ENCODE data around the gene PRR35.

Gene PRR35

DNA sequence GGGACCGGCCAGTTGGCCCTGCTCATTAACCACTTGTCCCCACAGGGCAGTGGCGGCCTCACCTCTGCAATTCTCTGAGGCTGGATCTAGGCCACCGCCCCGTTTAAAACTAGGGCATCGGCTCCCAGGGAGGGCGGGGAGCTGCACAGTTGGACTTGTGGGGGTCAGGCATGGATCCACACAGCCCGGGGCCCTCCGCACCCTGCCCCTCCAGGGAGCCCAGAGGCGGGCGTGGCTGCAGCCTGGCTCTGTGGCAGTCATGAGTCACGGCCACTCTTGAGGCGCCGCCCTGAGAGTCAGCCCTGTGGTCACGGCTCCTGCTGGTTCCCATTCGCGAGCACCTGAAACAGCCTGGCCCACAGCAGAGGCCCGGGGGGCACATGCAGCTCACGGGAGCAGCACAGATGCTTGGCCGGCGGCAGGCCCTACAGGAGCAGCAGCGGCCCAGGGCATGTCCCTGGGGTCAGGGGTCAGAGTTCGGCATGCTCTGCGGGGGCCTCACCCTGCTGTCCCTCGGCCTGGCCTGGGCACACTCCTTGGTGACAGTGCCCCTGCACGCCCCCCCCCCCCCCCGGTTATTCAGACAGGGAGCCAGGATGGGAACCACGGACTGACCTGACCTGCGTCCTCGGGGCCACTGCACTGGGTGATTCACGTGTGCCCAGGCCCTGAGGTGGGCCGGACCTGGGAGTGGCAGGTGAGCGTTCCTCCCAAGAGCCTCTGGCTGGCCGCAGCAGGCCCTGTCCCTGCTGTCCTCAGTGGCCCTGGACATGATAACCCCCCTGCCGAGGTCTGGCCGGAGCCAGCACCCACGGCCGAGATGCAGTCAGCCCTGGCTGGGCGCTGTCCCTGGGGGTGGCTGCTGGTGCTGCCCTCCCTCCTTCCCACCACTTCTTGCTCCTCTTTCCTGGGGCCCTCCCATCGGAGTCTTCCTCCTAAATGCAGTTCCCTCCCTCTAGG is 24.5 kb upstream of the PRR35 start:
- Mint-ChIP-seq H3K27ac (no peak overlapping the region), H3K27me3 (no peaks in the 10 kb centered on the region), H3K4me1 (ENCODE audit: low read depth) (peaks cover 1% of the 10 kb centered on the region), H3K36me3 (ENCODE audit: low read depth) (peaks cover 4% of the 10 kb centered on the region), H3K4me3 (no peak overlapping the region), H3K9me3 (no peaks in the 10 kb centered on the region)

DNA sequence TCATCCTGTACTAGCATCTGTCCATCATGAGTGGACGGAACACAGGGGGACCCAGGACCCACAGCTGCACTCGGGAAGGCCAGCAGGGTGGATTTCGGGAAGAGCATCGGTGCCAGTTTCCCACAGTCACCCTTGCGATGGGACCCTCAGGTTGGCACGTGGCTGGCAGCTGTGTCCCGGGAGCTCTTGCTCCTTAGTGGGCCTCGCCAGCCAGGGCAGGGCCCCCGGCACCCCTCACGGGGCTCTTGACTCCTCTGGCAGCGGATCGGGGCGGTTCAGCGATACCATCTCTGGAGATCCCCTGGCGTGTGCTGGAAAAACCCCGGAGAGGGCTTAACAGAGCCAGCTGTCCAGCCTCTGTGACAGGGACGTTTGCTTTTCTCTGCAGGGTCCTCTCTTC is 23.4 kb upstream of the PRR35 start:
- H3K36me3 Mint-ChIP-seq (ENCODE audit: low read depth), result peaks cover 4% of the 10 kb centered on the region
- no peaks in the 10 kb centered on the region for H3K27me3 Mint-ChIP-seq
- no peaks in the 10 kb centered on the region for H3K9me3 Mint-ChIP-seq
- no peak overlapping the region for H3K27ac Mint-ChIP-seq
- no peaks in the 10 kb centered on the region for H3K4me1 Mint-ChIP-seq (ENCODE audit: low read depth)
- H3K4me3 Mint-ChIP-seq, result no peak overlapping the region

DNA sequence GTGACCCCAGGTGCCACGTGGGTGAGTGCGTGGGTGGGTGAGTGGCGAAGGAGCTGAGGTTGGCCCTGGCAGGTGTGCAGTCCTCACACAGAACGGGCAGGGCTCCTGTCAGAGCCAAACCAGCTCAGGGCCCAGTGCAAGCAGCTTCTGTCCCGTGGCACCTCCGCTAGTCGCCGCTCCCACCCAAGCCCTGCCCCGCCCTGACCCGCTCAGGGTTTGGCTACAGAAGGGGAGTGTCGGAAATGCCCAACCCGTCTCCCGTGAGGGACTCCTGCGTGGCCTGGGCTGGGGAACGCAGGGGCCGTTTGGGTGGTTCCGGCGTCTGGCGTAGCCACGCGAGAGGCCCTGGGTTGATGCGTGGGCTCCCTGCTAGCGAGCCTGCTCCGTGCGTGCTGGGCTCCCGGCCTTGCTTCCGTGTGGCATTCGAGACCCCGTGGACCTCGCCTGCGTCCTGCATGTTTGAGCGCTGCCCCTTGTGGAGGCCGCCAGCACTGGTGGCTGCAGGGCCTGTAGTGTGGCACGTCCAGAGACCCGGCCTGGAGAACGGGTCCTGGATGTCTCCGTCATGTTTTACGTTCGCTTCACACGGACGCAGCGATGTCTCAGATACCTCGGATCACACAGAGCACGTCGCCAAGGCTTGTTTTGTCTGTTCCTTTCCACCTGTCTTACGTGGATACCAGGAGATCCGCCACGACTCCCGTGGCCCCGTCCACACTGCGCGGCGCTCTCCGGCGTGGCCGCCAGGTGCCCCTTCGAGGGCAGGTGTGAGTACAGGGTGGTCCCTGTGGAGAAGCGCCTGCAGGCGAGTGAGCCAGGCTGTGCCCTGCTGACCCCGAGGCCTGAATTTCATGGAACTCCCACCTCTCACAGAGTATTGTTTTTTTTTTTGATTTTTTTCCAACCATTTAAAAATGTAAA is 22.5 kb upstream of the PRR35 start:
- no peaks in the 10 kb centered on the region for H3K4me1 Mint-ChIP-seq (ENCODE audit: low read depth)
- H3K27ac Mint-ChIP-seq, result no peak overlapping the region
- H3K27me3 Mint-ChIP-seq, result no peaks in the 10 kb centered on the region
- no peak overlapping the region for H3K4me3 Mint-ChIP-seq
- H3K9me3 Mint-ChIP-seq, result no peaks in the 10 kb centered on the region
- peaks cover 4% of the 10 kb centered on the region for H3K36me3 Mint-ChIP-seq (ENCODE audit: low read depth)

DNA sequence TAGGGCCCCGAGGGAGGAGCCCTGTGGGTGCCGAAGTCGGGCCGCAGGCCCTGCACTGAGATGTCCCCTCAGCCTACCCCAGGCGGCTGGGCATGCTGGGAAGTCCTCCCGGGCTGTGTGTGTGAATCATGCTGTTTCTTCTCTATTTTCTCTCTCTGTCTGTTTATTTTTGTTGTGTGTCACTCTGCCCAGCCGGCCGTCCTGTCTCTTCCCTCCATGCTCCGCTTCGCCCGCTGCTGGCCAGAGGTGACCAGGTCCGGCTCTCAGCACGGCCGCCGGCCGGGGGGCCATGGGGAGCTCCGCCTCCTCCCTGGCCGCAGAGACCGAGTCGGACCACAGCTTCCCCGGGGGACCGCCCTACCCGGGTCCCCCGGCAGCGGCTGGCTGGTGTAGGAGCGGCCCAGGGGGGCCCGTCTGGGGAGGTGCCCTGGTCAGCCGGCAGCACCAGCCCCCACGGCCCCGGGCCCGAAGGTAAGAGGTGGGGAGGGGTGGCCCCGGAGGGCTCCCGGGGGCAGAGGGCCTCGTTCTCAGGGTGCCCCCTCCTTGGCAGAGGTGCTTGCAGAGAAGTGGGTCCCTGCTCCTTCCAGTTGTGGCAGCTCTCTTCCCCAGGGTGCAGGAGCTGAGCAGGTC is 20.2 kb upstream of the PRR35 start:
- no peaks in the 10 kb centered on the region for H3K4me1 Mint-ChIP-seq (ENCODE audit: low read depth)
- no peaks in the 10 kb centered on the region for H3K27me3 Mint-ChIP-seq
- H3K27ac Mint-ChIP-seq, result no peak overlapping the region
- H3K4me3 Mint-ChIP-seq, result no peak overlapping the region
- H3K36me3 Mint-ChIP-seq (ENCODE audit: low read depth), result peaks cover 4% of the 10 kb centered on the region
- H3K9me3 Mint-ChIP-seq, result no peaks in the 10 kb centered on the region

DNA sequence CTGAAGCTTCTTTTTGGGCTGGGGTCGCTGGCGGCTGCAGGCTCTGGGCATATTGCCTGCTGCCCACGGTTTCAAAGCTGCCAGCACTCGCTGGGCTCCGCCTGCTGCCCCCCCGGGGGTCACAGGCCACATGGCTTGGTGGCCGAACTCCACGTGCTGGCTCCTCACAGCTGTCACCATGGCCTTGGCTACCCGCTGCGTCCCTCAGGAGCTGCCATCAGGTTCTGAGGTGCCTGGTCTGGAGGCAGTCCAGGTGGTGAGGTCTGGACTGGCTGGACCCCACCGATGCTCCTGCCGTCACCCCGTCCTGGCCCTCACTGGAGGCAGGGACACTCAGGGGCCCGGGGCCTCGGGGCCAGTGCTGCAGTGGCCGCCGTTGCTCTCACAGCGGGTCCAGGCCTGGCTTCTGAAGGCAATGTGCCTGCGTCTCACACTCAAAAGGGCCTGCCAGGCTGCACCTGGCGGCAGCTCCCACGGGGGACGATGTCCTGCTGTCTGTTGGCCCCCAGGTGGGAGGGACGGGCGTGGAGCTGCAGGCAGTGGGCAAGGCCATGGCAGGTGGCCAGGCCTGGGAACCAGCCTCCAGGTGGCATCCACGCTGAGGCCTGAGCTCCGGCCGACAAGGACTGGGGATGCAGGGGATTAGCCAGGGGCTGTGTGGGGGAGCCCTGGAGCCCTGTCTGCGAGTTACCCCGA is 19.4 kb upstream of the PRR35 start:
- Mint-ChIP-seq H3K4me3 (no peak overlapping the region), H3K9me3 (no peaks in the 10 kb centered on the region), H3K27ac (no peak overlapping the region), H3K4me1 (ENCODE audit: low read depth) (no peaks in the 10 kb centered on the region), H3K27me3 (no peaks in the 10 kb centered on the region), H3K36me3 (ENCODE audit: low read depth) (peaks cover 4% of the 10 kb centered on the region)

DNA sequence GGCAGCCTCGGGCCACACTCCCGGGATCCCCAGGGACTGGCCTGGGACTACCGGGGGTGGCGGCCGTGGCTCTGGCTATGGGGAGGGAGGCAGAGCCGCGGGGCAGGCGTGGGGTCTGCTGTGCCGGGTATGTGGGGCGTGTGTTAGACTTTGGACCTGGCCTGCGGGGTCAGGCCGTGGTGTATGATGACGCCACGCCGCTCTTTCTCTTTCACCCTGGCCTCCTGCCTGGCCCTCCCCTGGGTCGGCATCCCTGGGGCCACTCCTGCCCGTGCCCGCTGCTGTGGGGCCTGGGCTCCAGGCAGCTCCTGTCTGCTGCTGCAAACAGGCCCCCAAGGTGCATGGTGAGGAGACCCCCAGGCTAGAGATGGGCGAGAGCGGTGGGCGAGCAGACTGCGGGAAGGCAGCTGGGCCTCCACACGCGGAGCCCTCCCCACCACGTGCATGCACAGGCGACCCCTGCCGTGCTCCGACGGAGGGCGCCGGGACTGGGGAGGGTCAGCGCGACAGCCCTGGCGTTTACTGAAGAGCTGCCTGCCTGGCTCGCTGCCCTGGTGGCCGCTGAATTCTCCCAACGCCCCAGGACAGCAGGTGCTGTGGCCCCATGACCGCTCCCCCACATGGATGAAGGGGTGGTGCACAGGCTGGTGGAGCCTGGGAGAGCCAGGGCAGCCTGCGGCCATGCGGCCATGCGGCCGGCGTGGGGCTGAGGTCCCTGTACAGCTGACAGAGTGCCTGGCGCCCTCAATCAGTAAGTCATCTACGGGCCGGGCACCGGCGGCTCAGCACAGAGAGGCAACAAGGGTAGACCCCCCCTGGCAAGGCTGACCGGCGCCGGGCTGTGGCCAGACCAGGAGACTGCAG is 16.7 kb upstream of the PRR35 start:
- Mint-ChIP-seq H3K27me3 (no peaks in the 10 kb centered on the region), H3K9me3 (no peaks in the 10 kb centered on the region), H3K36me3 (ENCODE audit: low read depth) (peaks cover 4% of the 10 kb centered on the region), H3K4me1 (ENCODE audit: low read depth) (no peaks in the 10 kb centered on the region), H3K4me3 (no peak overlapping the region), H3K27ac (no peak overlapping the region)

DNA sequence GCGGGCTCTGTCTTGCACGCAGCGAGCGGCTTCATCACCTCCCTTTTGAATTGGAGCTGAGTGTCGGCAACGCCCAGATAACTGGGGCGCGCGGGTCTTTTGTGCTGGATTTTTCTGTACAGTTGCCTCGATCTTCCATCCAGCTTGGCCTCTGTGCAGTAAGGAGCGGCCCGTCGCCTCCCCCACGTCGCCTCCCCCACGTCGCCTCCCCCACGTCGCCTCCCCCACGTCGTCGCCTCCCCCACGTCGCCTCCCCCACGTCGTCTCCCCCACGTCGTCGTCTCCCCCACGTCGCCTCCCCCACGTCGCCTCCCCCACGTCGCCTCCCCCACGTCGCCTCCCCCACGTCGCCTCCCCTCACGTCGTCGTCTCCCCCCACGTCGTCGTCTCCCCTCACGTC is 15.7 kb upstream of the PRR35 start:
- Mint-ChIP-seq H3K27me3 (no peaks in the 10 kb centered on the region), H3K27ac (no peak overlapping the region)

DNA sequence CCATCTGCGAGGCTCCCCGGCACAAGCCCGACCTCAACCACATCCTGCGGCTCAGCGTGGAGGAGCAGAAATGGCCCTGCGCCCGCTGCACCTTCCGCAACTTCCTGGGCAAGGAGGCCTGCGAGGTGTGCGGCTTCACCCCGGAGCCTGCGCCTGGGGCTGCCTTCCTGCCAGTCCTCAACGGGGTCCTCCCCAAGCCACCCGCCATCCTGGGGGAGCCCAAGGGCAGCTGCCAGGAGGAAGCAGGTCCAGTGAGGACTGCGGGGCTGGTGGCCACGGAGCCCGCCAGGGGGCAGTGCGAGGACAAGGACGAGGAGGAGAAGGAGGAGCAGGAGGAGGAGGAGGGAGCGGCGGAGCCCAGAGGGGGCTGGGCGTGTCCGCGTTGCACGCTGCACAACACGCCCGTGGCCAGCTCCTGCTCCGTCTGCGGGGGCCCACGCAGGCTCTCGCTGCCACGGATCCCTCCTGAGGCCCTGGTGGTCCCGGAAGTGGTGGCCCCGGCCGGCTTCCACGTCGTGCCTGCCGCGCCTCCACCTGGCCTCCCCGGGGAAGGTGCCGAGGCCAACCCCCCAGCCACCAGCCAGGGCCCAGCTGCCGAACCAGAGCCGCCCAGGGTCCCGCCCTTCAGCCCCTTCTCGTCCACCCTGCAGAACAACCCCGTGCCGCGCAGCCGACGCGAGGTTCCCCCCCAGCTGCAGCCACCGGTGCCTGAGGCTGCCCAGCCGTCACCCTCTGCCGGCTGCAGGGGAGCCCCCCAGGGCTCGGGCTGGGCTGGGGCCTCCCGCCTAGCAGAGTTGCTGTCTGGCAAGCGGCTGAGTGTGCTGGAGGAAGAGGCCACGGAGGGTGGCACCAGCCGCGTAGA is 13.1 kb upstream of the PRR35 start:
- no peaks in the 10 kb centered on the region for H3K27me3 Mint-ChIP-seq
- no peak overlapping the region for H3K4me3 Mint-ChIP-seq
- no peak overlapping the region for H3K27ac Mint-ChIP-seq
- H3K9me3 Mint-ChIP-seq, result no peaks in the 10 kb centered on the region
- H3K4me1 Mint-ChIP-seq (ENCODE audit: low read depth), result no peaks in the 10 kb centered on the region
- no peaks in the 10 kb centered on the region for H3K36me3 Mint-ChIP-seq (ENCODE audit: low read depth)

More for the DNA sequence above, 15.7 kb upstream of the PRR35 start:
- Mint-ChIP-seq H3K4me3 (no peak overlapping the region), H3K36me3 (ENCODE audit: low read depth) (no peaks in the 10 kb centered on the region), H3K9me3 (no peaks in the 10 kb centered on the region), H3K4me1 (ENCODE audit: low read depth) (no peaks in the 10 kb centered on the region)

DNA sequence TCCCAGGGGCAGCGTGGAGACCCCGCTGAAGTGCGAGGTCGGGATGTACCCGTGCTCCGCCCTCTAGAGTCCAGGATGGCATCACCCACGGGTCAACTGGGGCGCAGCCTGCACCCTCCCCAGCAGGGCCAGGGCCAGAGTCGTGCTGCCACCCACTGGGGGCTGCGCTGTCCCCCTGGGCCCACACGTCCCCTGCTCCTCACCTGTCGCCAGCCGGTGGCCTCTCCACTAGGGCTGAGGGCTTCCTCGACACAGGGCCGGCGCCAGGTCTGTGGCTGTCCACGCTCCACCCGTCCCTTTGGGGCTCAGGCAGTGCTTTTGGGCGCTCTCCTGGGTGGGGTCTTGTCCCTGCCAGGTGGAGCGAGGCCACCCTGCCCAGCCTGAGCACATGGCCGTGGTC is 11.6 kb upstream of the PRR35 start:
- H3K27me3 Mint-ChIP-seq, result no peaks in the 10 kb centered on the region
- no peak overlapping the region for H3K4me3 Mint-ChIP-seq
- H3K9me3 Mint-ChIP-seq, result no peaks in the 10 kb centered on the region
- no peaks in the 10 kb centered on the region for H3K36me3 Mint-ChIP-seq (ENCODE audit: low read depth)
- no peak overlapping the region for H3K27ac Mint-ChIP-seq
- H3K4me1 Mint-ChIP-seq (ENCODE audit: low read depth), result no peaks in the 10 kb centered on the region

DNA sequence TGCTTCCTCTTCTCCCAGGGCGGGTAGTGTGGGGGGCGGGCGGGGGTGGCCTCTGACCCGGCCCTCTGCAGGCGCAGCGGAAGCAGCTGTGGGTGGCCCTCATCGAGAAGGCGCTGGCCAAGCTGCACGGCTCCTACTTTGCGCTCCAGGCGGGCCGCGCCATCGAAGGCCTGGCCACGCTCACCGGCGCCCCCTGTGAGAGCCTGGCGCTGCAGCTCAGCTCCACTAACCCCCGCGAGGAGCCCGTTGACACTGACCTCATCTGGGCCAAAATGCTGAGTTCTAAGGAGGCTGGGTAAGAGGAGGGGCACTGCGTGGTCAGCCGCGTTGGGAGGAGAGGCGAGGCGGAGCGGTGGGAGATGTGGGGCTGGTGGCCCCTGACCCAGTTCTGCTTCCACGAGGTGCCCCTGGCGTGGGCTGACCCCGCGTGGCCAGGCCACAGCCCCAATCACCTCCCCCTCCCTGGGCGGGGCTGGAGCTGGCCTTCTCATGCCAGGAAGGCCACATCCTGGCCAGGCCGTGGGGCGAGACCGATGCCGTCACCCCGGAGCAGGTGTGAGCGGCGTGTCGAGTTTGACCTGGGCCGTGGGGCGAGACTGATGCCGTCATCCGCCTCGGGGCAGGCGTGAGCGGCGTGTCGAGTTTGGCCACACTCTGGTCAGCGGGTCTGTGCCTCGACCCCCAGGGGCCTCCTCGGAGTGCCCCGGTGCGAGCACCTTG is 10.5 kb upstream of the PRR35 start:
- Mint-ChIP-seq H3K27ac (no peak overlapping the region), H3K36me3 (ENCODE audit: low read depth) (no peaks in the 10 kb centered on the region), H3K9me3 (no peaks in the 10 kb centered on the region), H3K4me3 (no peak overlapping the region), H3K27me3 (no peaks in the 10 kb centered on the region), H3K4me1 (ENCODE audit: low read depth) (no peaks in the 10 kb centered on the region)

DNA sequence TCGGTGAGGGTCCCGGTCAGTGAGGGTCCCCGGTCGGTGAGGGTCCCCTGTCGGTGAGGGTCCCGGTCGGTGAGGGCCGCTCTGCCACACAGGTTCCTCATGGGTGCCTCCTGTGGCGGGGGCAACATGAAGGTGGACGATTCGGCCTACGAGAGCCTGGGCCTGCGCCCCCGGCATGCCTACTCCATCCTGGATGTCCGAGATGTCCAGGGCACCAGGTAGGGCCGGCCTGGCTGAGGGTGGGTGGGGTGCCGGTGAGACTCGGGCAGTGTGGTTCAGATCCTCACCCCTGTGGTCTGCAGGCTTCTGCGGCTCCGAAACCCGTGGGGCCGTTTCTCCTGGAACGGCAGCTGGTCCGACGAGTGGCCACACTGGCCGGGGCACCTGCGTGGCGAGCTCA is 9.0 kb upstream of the PRR35 start:
- Mint-ChIP-seq H3K4me1 (ENCODE audit: low read depth) (no peaks in the 10 kb centered on the region), H3K27ac (no peak overlapping the region), H3K4me3 (no peak overlapping the region), H3K27me3 (no peaks in the 10 kb centered on the region), H3K36me3 (ENCODE audit: low read depth) (no peaks in the 10 kb centered on the region), H3K9me3 (no peaks in the 10 kb centered on the region)

DNA sequence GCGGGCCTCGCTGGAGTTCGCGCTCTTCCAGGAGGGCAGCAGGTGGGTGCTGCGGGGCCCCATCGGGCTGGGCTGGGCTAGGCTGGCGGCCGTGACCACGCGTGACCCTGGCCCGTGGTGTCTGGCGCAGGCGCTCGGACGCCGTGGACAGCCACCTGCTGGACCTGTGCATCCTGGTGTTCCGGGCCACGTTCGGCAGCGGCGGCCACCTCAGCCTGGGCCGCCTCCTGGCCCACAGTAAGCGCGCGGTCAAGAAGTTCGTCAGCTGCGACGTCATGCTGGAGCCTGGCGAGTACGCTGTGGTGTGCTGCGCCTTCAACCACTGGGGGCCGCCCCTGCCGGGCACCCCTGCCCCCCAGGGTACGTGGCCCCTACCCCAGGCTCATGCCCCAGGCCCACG is 8.0 kb upstream of the PRR35 start:
- no peaks in the 10 kb centered on the region for H3K9me3 Mint-ChIP-seq
- no peak overlapping the region for H3K4me3 Mint-ChIP-seq
- no peak overlapping the region for H3K27ac Mint-ChIP-seq
- no peaks in the 10 kb centered on the region for H3K27me3 Mint-ChIP-seq
- no peaks in the 10 kb centered on the region for H3K36me3 Mint-ChIP-seq (ENCODE audit: low read depth)
- H3K4me1 Mint-ChIP-seq (ENCODE audit: low read depth), result no peaks in the 10 kb centered on the region
